ENCODE measurements around the gene C16orf86.
"Not testable (repeated sequence)": the region's sequence is repeated elsewhere in the genome, so short reads cannot be mapped to it uniquely, and the experiment has no call there.

C16orf86 gene

DNA sequence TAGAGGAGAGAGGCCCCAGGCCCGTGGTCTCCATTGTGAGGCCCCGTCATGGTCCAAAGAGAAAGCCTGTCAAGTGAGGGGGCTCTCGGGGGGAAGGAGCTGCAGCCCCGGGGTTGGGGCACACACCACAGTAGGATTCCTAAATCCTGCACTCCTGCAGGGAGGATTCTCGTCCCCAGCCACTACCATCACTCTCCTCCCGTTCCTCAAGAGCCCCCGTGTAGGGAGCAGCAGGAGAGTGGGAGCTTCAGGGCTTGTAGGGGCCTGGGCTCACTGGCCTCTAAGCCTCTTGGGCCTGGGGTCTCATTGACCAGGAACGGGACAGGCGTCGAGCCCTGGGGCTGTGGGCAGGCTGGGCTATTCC is 821 bp downstream of the C16orf86 start:
- DNase-seq (ENCODE audit: low spot score): no peak

DNA sequence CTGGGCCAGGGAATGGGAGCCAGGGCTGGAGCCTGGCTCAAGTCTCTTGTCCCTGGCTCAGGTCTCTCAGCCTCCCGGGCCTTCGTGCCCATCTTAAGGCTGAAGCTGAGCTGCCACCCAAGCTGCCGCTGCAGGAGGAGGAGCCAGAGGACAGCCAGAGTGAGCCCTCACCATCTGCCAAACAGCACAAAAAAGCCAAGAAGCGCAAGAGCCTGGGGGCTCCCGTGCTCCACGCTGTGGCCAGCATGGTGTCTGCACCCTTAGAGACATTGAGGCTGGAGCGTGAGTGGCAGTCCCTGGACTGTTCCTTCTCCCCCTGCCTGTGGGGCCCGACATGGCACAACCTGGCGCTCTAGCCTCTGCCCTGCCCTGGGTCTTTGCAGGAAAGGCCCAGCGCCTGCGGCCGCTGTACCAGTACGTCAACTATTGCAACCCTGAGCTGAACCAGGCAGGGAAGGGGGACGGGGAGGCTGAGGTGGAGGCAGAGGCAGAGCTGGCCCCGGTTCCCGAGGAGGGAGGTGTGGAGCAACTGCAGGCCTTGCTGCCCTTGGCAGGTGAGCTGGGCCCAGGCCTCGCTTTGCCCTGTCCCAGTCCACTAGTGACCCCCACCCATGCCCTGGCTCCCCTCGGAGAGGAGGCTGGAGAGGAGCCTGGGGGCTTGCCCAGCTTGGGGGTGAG is 1.3 kb downstream of the C16orf86 start:
- peak; percentile 99 for DNase-seq (ENCODE audit: low spot score)

DNA sequence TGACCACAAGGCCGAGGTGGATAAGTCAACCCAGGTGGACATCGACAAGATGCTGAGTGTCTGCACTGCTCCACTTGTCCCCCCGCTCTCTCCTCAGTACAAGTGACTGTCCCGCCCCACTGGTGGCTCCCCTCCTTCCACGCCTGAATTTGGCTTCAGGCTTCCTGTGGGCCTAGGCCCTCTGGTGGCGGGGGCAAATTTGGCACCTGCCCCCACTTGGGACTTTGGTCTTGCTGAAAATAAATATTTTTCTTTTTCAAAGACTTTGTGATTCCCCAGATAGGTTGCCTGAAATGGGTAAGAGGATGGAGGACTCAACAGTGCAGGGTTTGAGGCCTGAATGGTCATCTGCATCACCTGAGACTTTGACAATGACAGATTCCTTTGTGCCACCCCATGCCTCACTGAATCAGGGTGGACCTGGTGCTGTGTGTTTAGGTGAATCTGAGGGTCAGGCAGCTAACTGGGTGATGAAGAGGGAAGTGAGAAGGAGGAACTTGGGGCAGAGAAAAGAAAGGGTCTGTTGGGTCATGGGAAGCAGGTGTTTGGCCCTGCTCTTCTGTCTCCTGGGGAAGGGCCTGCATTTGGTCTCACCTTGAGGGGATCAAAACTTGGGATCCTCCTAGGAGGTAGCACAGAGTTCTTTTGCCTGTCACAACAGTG is 2.0 kb downstream of the C16orf86 start:
- DNase-seq (ENCODE audit: low spot score): no peak

DNA sequence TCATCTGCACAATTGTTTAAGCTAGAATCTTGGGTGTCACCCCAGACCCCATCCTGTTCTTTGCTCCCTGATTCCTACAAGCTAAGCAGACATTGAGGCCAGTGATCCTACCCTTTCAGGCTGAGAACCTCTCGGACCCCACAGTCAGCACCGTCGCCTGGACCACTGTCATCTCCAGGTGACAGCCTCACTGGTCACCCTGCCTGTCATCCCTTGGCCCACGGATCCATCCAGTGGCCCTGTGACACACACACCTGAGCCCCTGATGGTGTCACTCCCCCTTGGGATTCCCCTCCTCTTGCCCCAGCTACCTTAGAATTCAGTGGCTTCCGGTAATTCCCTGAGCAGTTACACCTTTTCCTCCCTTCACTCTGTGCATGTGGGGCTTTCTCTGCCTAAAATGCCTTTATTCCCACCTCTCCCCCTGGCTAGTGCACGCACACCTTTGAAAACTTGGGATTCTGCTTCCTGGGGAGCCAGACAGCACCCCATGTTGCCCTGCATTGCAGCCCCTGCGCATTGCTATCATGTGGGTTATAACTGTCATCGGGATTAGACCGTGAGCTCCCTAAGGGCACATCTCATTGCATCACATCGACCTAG is 3.0 kb downstream of the C16orf86 start:
- DNase-seq (ENCODE audit: low spot score): no peak

DNA sequence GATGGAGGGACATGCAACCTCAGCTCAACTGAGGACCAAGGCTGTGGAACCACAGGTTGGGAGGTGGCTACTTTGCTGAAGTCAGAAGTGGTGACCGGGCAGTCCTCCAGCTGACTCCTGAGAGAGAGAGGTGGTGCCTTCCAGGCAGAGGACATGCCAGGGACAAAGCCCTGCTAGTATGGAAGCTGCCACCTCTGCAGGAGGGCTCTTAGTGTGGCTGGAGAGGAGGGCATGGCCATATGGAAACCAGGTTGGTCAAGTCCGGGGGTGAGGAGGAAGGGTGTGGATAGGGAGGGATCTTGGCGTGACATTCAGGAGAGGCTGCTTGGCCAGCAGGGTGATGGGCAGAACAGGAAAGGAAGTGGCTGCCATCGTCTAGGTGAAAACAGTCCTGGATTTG is 5.7 kb downstream of the C16orf86 start:
- no peak for DNase-seq (ENCODE audit: low spot score)

DNA sequence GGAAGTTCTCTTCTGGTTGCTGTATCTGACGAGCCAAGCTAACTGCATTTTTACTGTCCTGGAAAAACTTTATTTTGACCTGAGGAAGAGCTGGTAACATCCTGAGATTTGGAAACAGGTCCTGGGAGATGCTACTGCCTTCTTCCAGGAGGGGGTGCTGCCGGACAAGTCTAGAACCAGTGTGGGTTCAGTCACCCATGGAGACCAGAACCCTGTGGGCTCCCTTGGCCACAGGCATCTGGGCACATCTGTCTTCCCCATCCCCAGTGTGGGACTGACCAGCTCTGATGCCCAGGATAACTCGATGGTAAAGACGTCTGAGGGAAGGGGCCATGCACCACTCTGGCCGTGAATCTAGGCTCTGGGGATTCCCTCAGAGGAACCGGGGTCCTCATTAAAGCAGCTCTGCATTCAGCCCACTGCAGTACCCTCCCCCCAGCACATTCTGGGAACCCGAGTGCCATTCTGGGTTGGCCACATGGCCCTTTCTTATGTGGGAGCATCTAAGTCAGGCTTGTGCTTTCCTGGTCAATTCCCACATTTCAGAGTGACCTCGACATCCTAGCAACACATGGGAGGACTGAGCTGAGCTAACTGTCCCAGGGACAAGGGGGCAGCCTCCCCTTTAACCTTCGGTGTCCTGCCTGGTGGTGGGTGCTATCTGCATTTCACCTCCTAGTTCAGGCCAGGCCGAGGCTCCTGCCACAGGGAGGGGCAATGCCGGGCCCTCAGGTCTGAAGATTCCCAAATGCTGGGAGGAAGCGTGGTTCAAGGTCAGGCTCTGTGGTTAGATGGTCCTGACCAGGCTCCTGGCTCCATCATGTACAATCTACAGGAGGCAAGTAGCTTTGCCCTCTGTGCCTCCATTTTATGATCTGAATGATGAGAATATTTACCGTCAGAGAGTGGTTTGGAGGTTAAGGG is 6.4 kb downstream of the C16orf86 start:
- DNase-seq (ENCODE audit: low spot score): peak; percentile 90

DNA sequence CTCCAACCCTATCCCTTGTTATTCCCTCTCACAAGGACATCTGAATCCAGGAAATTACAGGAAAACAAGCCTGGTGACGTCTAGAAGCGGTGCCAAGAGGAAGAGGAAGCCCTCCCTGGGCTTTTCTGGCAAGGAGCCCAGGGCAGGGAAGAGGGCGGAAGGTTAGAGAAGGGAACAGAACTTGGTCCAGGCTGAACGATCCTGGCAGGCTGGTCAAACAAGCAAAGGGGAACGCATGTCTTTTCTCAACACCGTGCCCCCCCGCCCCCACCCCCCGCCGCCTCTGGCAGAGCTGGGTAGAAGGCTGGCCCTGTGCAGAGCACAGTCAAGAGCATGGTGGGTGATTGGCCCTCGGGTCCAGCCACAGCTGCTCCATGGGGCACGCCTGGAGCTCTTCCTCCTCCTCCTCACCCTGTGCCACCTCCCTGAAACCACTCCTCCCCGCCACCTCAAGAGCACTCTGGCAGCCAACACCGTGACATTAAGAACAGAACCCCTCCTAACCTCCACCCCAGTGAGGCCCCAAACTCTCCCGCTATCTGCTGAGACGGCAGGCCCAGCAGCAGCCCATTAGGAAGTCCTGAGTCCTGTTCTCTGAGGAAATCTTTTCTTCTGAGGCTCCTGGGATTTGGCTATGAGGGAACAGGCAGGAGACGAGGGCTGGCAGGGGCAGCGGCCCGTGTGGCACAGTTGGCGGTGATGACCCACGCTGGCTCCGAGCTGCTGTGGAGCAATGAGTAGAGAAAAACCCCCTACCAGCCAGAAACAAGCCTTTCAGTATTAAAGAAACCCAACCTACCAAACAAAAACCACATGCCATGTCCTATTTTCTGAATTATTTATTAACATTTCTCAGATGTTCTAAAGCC is 7.3 kb downstream of the C16orf86 start:
- peak; percentile 8 for DNase-seq (ENCODE audit: low spot score)

DNA sequence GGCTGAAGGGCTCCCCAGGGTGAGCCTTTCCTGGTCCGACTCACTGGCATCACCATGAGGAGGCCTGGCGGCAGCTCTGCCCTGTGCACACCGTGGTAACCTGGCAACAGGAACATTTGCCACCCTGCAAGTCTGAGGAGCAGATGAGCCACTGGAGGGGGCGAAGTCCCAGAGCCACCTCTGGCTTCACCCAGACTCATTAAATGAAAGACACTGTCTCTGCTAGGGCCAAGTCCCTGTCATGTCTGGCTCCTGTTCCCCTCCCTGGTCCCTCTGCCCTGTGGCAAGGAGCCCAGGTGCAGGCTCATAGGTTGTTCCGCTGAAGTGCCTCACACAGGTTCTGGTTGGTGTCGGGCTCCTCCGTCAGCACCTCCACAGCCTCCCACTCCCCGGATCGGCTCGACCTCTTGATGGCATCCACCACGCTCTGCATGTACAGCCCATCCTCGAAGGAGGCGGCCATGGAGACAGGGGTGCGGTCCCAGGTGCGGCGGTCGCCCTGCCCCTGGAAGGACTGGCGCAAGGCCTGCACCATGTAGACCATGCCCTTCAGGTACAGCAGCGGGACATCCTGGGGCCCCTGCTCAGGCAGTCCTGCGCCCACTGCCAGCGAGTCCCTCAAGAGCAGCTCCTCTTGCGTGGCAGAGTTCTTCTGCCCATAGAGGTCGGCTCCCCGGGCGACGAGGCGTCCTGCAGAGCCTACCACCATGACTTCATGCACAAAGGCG is 8.4 kb downstream of the C16orf86 start:
- no peak for DNase-seq (ENCODE audit: low spot score)

DNA sequence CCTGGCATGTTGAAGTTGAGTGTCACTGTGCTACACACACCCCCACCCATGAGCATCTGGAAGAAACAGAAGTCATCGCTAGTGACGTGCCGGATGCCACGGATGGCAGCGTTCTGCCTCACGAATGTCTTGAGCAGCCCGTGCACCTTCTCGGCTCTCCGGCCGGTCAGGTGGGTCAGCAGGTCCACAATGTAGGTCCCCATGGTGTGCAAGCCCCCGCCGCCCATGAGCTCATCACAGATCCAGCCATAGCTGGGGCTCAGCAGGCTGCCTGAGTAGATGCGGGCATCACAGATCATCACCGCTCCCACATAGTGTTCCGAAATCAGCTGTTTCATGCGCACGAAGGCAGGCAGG is 8.9 kb downstream of the C16orf86 start:
- DNase-seq (ENCODE audit: low spot score): no peak

DNA sequence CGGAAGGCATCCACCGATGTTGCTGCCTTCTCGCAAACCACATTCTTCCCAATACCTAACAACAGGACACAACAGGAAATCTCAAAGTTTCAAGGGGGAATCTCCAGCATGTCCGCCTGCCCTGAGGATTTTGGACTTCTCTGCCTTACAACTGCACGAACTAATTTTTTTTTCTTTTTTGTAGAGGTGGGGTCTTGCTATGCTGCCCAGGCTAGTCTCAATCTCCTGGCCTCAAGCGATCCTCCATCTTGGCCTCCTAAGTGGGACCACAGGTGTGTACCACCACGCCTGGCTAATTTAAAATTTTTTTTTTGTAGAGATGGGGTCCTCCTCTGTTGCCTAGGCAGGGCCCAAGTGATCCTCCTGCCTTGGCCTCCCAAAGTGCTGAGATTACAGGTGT is 9.4 kb downstream of the C16orf86 start:
- DNase-seq (ENCODE audit: low spot score): no peak

DNA sequence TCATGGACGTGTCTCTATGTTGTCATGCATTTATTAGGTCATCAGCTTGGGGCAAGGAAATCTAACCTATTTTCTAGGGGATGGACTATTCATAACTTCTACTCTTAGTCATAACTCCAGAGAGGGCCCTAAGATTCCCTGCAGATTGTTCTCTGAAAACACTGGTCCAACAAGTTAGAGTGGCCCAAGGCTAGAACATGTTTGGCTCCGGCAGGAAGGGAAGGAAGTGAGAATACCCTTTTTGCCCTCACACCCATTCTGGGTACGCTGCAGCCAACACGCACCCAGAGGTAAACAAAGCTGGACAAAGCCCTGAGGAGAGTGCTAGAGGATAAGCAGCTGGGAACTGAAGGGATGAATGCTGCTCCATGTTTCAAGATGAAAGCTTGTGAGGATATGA is 9.9 kb downstream of the C16orf86 start:
- no peak for DNase-seq (ENCODE audit: low spot score)

DNA sequence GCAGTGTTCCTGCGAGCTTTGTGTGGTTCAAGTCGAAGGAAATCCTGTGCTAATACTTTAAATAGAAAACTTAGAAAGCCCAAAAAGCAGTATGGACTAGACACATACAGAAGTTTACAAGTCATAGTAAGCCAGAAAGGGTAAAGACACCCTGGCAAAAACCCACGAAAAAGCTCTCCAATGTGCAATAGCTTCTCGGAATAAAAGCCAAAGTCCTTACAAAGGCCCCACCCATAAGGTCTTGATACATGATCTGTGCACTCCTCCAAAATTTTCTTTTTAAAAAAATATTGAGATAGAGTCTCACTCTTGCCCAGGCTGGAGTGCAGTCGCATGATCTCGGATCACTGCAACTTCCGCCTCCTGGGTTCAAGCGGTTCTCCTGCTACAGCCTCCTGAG is 10.3 kb downstream of the C16orf86 start:
- DNase-seq (ENCODE audit: low spot score): no peak

DNA sequence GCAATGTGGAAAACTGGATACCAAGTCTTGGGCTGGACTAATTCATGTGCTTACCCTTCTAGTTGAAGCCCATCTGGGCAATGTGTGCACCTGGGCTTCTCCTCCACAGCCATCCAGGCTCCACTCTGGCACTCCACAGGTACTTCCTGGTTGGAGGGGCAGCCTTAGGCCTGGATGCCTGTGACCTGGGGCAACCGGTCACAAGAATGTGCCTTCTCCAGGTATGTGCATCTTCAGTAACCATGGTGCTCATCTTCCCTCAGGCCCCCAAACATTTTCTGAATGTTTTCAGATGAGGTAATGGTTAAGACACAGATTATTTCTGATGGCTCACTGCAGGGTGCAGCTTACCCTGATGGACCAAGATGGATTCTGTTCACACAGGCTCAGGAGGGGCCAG is 11.1 kb downstream of the C16orf86 start:
- no peak for DNase-seq (ENCODE audit: low spot score)

DNA sequence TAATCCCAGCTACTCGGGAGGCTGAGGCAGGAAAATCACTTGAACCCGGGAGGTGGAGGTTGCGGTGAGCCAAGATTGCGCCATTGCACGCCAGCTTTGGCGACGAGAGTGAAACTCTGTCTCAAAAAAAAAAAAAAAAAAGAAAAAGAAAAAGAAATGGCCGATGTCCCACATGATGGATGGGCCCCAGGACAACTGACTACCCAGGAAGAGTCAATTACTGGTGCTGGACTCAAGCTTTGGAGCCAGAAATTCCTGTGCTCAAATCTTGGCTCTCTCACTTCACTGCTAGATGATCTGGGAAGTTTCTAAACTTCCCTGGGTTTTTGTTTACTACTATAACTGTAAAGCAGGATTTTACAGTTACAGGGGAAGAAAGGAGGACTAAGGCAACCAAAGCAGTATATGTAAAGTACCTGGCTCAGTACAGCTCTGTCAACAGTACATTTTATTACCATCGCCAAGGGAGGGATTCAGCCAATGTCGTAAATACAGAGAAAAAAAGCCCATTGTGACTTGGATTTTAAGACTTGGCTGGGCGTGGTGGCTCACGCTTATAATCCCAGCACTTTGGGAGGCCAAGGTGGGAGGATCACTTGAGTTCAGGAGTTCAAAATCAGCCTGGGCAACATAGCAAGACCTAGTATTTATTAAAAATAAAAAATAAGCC is 11.9 kb downstream of the C16orf86 start:
- DNase-seq (ENCODE audit: low spot score): no peak

DNA sequence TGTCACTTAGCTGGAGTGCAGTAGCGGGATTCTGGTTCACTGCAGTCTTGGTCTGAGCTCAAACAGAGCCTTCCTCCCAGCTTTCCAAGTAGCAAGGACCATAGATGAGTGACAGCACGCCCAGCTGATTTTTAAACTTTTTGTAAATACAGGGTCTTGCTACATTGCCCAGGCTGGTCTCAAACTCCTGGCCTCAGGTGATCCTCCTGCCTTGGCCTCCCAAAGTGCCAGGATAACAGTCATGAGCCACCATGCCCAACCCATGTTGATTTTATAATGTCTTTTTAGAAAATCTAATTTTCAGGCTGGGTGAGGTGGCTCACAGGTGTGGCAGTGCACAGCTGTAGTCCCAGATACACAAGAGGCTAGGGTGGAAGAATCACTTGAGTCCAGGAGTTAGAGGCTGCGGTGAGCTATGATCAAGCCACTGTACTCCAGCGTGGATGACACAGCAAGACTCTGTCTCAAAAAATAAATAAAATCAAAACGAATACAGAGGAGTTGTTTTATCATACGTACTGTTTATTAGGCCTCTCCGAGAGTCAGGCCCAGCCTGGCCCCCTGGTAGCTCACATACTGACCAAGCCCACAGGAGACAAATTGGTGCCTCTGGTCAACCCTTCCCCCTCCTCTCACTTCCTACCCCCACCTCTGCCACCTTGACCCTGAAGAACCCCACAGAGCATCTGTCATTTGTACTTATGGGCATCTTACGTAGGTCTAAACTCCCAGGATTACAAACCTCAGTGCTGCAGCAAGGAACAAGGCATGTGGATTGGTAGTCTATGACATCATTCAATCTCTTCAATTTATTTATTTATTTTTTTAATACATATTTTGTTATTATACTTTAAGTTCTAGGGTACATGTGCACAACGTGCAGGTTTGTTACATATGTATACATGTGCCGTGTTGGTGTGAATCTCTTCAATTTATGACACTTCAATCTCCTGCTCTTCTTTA is 13.6 kb downstream of the C16orf86 start:
- DNase-seq (ENCODE audit: low spot score): no peak

DNA sequence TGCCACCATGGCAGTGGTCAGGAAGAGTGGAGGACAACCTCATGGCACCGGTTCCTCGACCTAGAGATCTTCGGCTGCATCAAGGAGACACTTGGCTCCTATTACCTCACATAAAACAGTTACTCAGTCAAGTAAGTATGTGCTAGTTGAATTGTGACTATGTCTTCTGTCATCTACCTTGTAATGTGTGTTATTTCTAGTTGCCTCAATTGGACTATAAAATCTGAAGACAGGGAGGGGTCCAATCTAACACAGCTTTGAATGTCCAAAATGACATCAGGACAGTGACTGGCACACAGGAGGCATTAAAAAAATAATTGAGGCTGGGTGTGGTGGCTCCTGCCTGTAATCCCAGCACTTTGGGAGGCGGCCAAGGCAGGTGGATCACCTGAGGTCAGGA is 17.2 kb downstream of the C16orf86 start:
- DNase-seq (ENCODE audit: low spot score): no peak

DNA sequence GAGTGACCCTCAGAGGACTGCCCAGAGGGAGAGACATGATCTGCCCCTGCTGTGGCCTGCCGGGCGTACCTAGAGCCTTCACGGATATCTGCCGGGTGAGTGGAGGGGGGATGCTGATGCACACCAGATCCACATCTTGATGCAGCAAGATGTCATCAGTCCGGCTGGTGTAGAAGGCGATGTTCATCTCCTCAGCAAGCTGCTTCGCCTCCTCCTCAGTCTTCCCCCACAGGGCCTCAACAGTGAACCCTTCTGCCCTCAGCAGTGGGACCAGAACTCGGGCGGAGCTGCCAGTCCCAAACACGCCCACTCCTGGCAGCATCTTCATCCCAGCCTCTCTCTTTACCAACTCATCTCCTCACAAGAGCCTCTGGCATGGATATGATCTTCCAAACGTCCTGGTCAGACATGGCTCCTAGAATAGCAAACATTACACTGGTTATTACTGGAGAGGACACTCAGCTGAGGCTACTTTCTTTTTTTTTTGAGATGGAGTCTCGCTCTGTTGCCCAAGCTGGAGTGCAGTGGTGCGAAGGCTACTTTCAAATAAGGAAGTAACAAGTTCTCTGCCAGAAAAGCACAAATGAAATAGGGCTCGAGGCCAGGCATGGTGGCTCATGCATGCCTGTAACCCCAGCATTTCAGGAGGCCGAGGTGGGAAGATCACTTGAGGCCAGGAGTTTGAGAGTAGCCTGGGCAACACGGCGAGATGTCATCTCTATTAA is 18.9 kb downstream of the C16orf86 start:
- no peak for DNase-seq (ENCODE audit: low spot score)

DNA sequence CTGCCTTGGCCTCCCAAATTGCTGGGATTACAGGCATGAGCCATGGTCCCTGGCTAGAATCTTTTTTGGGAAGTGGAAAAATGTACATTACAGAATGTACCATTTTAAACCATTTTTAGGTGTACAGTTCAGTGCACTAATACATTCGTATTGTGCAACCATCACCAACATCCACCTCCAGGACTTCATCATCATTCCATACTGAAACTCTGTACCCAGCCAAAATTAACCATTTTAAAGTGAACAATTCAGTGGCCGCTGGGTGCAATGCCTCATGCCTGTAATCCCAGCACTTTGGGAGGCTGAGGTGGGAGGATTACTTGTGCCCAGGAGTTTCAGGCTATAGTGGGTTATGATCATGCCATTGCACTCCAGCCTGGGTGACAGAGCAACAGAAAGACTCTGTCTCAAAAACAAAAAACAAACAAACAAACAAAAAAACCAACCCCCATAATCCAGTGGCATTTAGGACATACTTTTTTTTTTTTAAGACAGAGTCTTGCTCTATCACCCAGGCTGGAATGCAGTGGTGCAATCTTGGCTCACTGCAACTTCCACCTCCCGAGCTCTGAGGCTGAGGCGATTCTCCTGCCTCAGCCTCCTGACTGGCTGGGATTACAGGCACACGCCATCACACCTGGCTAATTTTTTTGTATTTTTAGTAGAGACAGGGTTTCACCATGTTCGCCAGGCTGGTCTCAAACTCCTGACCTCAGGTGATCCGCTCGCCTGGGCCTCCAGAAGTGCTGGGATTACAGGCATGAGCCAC is 27.1 kb downstream of the C16orf86 start:
- DNase-seq (ENCODE audit: low spot score): not testable (repeated sequence)

Data from hepatic stellate cell (primary cell).